ENCODE measurements around the gene APMAP.
"Not testable (repeated sequence)": the region's sequence is repeated elsewhere in the genome, so short reads cannot be mapped to it uniquely, and the experiment has no call there.

The APMAP gene

DNA sequence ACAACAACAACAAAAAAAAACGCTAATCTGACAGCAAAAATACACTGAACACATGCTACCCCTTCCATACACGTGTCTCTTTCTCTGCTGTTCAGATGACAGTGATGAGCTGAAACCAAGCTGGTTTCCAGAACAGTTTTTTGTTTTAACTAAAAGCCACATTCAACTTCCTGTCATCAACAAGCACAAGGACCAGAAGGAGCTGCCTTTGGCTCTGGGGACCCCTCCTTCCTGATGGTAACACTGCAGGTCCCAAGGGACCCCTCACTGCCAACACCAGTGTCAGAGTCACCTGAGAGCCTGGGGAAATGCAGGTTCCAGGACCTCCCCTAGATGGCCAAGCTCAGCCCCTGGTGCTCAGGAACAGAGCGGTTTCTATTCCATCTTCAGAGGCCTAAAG, 37.5 kb downstream of the APMAP start:
- in situ Hi-C loops (cut with HindIII; ENCODE audit: low sequenced_read_pairs): no loop called here

DNA sequence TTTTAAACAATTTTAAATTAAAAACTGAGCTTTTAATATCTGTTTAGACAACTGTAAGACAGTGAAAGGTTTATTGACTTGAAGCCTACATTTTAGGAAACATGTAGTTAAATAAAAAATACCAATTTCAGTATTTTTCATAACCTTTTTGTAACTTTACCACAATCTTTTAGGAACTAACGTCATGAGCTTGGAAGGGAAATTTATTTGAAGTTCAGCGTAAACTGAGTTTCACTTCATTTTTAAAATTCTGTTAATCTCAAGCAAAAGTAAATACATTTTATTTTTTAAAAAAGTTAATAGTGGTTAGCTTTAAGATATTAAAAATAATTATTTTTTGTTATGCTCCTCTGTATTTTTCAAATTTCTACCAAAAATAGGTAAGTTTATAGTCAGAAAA, 38.0 kb downstream of the APMAP start:
- in situ Hi-C loops (cut with HindIII; ENCODE audit: low sequenced_read_pairs): no loop called here

DNA sequence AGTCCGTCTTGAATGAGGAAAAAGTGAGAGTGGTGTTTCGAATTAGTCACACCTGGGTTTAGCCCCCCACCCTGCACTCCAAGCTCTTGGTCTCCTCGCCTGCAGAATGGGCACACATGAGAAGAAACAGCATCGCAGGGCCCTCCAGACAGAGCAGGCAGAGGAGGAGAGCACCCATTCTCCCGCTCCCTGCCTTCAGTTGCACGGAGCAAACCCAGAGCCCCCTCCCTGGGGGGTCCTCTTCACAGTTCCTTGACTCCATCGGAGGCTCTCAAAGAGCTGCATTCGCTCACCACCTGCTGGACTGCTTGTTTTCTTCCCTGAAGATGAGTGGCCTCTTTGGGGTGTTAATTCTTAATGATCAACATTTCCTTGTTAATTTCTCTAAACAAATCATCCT, 38.4 kb downstream of the APMAP start:
- in situ Hi-C loops (cut with HindIII; ENCODE audit: low sequenced_read_pairs): no loop called here

DNA sequence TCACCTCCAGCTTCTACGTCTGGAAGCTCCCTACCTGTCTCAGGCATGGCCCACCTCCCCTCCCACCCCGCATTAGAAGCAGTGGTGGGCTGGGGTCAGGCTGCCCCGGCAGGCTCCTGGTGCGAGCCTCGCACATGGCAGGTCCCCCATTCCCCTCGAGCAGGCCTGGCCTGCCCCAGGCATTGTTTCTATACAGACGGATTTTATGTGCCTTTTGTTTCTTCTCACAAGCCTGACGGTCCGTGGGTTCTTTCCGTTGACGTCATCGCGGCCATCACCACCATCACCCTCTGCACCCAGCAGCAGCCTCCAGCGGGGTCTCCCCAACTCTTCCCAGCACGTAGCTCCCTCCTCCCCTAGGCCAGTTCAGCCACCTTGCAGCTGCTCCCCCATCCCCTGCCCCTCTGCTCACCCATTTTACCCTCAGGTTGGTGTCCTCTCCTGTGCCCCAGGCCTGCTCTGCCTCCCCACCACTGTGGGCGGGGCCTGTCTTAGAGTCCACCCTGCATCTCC, 38.9 kb downstream of the APMAP start:
- in situ Hi-C loops (cut with HindIII; ENCODE audit: low sequenced_read_pairs): no loop called here

DNA sequence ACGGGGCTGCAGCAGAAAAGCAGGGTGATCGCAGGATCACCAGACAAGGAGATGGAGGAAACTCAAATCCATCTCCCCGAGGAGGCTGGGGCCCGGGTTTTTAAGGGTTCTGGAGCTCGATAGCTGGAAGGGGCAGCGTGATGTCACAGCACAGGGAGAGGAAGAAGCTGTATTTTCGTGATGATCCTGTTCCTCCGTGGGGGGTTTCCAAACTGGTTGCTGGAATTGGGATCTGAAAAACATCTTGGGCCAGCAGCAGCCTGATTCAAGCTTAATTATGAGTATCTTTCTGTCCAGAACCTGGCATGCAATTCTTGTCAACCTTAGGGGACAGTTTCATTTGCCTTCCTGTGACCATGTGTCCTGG, 39.4 kb downstream of the APMAP start:
- in situ Hi-C loops (cut with HindIII; ENCODE audit: low sequenced_read_pairs): no loop called here

DNA sequence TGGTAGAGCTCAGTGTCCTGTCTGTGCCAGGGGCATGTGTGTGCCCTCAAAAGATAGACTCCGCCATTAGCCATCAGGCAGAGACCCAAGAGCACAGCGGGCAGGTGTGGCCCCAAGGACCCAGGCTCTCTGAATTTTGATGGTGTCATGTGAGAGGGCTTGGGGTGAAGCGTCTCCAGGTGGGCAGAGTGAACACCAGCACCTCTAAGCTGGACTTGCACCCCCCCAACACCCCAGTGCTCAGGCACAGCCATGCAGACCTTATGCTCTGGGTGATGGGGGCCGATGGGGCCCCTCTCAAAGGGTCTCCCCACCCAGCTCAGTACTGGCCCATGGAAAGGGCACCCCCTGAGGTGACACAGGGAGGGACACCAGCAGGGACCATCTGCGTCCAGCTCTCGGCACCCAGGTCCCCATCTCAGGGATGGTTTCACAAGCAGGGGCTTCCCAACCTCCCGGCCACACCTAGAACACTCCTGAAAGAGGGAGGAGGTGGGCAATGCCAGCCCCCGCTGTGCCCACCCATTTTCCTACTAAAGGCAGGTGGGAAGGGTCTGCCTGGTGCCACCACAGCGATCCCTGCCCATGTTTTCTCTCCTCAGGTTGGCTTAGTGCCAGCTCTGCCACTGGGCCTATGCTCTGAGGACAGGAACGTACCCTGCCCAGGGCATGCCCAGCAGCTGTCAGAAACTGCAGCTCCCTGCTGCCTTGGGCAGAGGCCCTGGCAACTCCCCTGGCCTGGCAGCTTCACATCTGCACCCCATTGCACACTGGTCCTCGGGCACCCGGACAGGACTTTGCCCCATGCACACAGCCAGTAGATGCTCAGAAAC, 40.0 kb downstream of the APMAP start:
- in situ Hi-C loops (cut with HindIII; ENCODE audit: low sequenced_read_pairs): no loop called here

DNA sequence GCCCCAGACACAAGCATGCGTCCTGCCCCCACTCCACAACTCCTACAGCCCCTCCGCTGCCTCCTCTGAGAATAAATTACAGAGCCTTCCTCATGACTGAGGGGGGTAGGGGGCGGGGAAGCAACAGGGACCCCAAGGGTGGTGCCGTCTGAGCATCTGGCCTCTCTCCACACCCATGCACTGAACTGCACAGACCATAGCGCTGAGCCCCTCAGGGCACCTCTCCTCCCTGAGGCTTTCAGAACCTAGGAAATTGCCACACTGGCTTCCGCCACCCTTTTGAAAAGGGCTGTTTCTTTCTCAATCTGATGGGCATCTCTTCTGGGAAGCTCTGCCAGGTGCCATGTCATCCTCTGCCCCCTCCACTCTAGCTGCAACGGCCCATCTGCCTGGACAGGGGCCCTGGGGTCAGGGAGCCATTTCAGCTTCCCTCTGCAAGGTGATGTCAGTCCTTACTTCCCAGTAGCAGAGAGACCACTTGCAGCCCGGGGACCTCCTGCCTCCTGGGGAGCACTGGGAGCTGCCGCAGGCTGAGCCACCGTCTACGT, 40.9 kb downstream of the APMAP start:
- in situ Hi-C loops (cut with HindIII; ENCODE audit: low sequenced_read_pairs): no loop called here

DNA sequence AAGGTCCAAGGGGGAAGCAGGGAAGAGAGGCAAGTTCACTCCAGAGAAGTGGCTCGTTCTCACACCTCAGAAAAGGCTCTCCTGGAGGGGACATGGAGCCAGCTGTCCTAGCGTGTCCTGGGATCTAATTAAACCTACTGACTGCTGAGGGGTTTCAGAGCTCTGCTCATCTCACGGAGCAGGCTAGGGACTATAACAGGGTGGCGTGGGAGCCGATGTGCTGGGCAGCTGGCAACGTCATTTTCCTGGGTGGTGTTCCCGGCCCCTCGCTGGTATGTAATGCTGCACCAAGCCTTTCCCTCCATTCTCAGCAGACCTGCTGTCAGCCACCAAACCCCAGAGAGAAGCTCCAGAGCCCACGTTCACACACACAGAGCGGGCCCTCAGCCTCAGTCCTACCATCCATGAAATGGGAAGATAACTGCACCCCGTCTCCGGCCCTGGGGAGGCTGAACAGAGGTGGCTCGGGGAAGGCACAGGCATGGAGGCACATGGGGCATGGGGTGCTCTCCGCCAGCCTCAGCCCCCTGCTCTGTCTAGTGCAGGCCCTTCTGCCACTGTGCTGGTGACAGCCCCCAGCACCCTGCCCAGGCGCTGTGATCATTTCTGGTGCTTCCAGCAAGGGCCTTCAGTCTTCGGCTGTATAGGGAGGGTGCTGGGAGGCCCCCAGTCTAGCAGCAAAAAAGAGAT, 41.6 kb downstream of the APMAP start:
- in situ Hi-C loops (cut with HindIII; ENCODE audit: low sequenced_read_pairs): no loop called here

DNA sequence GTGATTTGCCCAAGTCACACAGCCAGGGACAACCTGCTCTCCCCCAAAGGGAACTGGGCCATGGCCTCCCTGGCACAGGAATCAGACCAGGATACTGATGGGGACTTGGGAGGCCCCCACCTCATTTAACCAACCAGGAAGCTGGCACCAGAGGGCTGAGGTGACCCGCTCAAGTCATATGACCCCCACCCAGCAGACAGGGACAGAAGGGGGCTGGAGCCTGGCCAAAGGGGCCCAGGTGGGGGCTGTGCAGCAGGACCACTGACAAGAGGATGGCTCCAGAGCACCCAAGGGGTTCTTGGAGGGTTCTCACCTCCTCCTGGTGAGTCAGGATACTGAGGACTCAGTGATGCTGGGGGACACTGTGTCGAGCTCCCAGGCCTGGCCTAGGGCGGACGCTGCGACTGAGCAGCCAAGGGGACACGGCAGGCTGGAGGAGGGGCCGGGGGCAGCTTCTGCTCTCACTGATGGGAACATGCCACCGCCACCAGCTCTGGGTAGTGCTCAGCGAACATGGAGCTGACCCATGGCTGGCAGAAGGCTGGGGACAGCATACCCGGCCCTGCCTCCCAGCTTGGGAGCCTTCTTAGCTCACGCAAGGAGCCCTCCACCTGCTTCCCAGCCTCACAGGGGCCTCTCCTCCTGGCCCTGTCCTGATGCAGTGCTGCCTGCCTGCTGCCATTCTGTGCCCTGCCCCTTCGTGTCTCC, 42.3 kb downstream of the APMAP start:
- in situ Hi-C loops (cut with HindIII; ENCODE audit: low sequenced_read_pairs): no loop called here

DNA sequence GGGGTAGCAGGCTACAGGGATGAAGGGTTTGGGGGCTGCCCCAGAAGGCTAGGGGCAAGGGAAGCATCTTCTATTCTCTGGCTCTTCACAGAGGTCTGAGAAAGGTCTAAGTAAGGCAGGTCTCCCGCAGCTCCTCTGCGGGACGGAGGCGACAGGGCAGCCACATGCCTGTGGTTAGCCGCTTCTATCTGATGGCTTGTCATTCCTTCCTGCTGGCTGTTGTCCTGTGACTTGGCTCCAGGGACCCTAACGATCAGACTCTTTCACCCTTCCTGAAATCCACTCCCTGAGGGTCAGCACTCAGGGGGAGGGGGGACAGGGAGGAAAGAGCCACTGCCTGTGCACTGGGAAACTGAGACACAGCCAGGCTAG, 42.8 kb downstream of the APMAP start:
- in situ Hi-C loops (cut with HindIII; ENCODE audit: low sequenced_read_pairs): no loop called here

DNA sequence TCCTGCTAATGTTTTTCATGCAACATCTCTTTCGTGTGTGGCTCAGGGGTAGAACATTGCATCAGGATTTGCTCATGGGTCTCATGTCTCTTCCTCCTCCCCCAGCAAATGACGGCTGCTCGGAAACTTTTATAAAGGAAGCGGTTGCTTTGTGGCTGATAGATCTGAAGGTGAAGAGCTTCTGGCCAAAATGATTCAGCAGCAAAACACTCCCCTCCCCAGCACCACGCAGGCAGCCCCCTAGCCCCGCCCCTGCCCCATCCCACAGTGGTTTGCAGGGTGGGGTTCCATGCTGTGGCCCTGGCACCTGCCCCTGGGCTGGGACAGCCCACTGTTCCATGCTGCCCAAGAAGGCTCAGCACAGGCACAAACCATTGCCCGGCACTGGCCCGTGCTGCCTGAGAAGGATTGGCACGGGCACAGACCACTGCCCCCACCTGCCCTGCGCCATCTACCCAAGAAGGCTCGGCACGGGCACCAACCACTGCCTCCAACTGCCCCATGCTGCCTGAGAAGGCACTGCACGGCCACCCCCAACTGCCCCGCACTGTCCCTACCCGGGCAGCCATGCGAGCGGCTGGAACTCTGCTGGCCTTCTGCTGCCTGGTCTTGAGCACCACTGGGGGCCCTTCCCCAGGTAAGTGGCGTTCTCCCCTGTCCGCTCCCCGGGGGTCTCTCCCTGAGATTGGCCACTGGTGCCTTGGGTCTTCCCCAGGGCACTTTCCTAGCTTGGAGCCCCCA, 43.4 kb downstream of the APMAP start, which contains the start of gene CST7:
TSS of gene CST7 (plus strand) at position 331 of the 741 bp plus-strand sequence. CDS start at position 568, 237 bp downstream.
- in situ Hi-C loops (cut with HindIII; ENCODE audit: low sequenced_read_pairs): no loop called here

DNA sequence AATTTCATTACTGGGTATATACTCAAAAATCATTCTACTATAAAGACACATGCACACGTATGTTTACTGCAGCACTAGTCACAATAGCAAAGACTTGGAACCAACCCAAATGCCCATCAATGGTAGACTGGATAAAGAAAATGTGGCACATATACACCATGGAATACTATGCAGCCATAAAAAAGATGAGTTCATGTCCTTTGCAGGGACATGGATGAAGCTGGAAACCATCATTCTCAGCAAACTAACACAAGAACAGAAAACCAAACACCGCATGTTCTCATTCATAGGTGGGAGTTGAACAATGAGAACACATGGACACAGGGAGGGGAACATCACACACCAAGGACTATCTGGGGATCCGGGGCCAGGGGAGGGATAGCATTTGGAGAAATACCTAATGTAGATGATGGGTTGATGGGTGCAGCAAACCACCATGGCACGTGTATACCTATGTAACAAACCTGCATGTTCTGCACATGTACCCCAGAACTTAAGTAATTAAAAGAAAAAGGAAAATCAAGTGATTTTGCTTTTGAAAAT, 44.1 kb downstream of the APMAP start:
- in situ Hi-C loops (cut with HindIII; ENCODE audit: low sequenced_read_pairs): not testable (repeated sequence)

DNA sequence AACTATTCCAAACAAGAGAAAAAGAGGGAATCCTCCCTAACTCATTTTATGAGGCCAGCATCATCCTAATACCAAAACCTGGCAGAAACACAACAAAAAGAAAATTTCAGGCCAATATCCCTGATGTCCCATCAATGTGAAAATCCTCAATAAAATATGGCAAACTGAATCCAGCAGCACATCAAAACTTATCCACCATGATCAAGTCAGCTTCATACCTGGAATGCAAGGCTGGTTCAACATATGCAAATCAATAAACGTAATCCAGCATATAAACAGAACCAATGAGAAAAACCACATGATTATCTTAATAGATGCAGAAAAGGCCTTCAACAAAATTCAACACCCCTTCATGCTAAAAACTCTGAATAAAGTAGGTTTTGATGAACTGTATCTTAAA, 46.2 kb downstream of the APMAP start:
- in situ Hi-C loops (cut with HindIII; ENCODE audit: low sequenced_read_pairs): not testable (repeated sequence)

DNA sequence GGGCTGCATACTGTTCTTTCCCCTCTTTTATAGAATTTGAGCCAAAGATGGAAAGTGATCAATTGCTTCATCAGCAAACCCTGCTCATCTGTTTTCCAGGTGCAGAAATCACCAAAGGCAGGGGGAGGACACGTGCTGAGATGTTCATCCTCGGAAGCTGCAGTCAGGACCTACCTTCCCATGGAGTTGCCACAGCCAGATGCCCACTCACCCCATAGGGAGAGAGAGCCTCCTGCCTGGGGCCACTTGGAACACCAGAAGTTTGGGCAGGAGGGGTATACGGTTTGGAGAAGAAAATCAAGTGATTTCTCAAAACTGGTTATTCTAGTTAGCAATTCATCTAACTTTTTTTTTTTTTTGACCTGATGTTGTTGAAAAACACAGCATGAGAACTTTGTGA, 48.8 kb downstream of the APMAP start:
- in situ Hi-C loops (cut with HindIII; ENCODE audit: low sequenced_read_pairs): no loop called here

DNA sequence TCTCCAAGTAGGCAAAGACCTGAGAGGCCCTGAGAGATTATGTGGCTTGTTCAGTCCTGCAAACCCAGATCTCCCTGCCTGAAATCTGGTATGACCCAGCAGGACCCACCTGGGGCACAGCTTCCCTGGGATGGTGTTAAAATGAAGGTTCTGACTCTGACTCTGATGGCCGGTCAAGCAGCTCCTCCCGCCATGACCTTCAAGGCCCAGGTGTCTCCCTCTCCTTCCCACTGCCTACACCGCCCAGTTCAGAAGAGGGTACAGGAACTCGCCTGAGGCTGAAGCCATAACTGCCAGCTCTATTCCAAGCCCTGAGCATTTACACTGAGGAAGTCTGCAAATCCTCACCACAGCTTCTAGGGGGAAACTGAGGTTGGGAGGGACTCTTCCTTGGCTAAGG, 49.4 kb downstream of the APMAP start:
- in situ Hi-C loops (cut with HindIII; ENCODE audit: low sequenced_read_pairs): no loop called here

DNA sequence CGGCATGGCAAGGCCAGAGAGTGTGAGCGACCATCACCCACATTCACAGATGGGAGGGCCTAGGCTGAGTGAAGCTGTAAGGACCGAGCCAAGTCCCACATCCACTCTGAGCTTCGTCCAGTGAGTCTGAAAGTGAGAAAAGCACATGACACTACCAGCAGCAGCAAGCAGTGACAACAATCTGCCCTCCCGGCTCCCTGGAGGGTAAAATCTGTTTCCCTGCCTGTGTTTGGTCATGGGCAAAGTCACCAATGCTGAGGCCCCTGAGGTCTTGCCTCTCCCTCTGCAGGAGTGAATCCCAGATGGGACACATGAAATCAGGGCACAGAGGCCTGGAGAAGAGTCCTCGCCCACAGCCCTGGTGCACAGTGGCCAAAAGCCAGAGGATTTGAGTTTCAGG, 49.9 kb downstream of the APMAP start:
- in situ Hi-C loops (cut with HindIII; ENCODE audit: low sequenced_read_pairs): no loop called here

DNA sequence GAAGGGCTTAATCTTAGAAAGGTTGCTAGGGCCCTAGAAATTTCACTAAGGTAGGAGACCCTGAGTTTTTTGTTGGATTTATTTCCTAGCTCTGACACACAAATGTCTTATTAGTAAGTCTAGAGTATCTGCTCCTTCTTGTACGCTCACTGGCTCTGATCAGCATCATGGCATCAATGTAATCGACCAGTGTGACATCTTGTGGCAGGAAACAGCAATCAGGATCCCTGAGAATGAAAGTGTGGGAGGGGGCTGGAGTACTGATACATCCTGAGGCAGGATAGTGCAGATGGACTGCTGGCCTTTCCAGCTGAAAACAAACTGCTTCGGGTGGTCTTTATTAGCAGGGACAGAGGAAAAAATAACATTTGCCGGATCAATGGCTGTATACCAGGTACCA, 53.5 kb downstream of the APMAP start:
- in situ Hi-C loops (cut with HindIII; ENCODE audit: low sequenced_read_pairs): no loop called here

DNA sequence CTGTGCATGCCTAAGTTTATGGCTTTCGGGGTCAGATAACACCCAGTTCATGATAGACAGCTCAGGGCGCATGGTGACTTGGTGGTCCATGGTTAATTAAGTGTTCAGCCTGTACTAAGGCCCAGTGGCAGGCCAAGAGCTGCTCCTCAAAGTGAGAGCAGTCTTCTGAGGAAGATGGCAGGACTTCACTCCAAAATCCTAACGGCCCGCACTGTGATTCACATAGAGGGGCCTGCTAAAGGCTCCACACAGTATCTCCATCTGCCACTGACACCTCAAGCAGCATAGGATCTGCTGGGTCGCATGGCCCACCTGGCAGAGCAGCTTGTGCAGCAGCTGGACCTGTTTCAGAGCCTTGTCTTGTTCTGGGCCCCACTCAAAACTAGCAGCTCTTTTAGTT, 54.1 kb downstream of the APMAP start:
- in situ Hi-C loops (cut with HindIII; ENCODE audit: low sequenced_read_pairs): no loop called here

DNA sequence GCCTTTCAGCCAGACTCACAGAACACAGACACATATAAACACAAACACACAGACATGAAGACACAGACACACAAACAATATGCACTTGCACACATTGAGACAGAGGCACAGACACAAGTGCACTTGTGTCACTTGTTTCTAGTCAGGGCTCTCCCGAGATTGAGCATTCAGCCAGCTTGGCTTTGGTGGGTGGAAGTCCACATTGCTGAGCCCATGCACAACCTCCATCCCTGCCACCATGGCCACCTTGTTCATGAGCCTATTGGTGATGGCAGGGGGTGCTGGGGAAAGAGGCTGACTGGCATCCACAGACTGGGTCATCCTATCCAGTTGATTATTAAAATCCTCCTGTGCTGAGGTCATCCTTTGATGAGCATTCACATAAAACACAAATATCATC, 55.0 kb downstream of the APMAP start:
- in situ Hi-C loops (cut with HindIII; ENCODE audit: low sequenced_read_pairs): no loop called here
